SK-N-SH (cell line): ENCODE measurements around the gene SSTR5. TPM values are rescaled to one million over a fixed set of nuclear protein-coding genes. Genes with fewer than 3 reads are reported as not detected.

ENCODE experiments used
- CTCF ChIA-PET: fragments of 300-600, 350-600 bp; formaldehyde crosslinking; extraction: SDS; loops from one replicate; lab custom pipeline; 2021; lab: Yijun Ruan, JAX
- POLR2A ChIA-PET: fragments of 350-600 bp; sonication (Branson Sonifier 250); formaldehyde crosslinking; extraction: SDS; loops from one replicate; lab custom pipeline; 2020; ENCODE audit warnings: antibody characterized with exemption, inconsistent platforms; lab: Yijun Ruan, JAX
- DNase-seq: peaks from one replicate; pipeline ENCODE4 v3.0.0; 2012
- H2AFZ ChIP-seq: fragments of 200-600 bp; sonication (generic); 2 replicates; pipeline ENCODE4 v1.8.1; 2016; ENCODE audit warnings: antibody characterized with exemption, mild to moderate bottlenecking, low read depth
- H3F3A ChIP-seq: fragments of 200-600 bp; sonication (generic); replicated peaks from 2 replicates; pipeline ENCODE3; 2016; ENCODE audit warnings: antibody characterized with exemption, mild to moderate bottlenecking; ENCODE audit not compliant: insufficient read depth
- H3K27ac ChIP-seq, 2 experiments: fragments of 200-500 bp in 1 of 2; fragments of 200-600 bp in 1 of 2; sonication (Bioruptor generic) in 1 of 2; sonication (generic), shearing (Covaris generic) in 1 of 2; 2 replicates each; pipeline versions ENCODE4 v1.5.1 to v1.6.1; 2014 to 2016; ENCODE audit warnings: low read depth in 2 of 2, inconsistent platforms in 1 of 2, low read length in 1 of 2, mild to moderate bottlenecking in 1 of 2, mixed read lengths in 1 of 2
- H3K27me3 ChIP-seq: fragments of 200-600 bp; sonication (generic), shearing (Covaris generic); 2 replicates; pipeline ENCODE4 v1.6.1; 2016; ENCODE audit warnings: mixed run types; ENCODE audit not compliant: insufficient read depth
- H3K36me3 ChIP-seq, 2 experiments: fragments of 200-500 bp in 1 of 2; fragments of 200-600 bp in 1 of 2; sonication (Bioruptor generic) in 1 of 2; sonication (generic) in 1 of 2; replicated peaks in 1 of 2; 2 replicates each; pipeline versions ENCODE3 to v1.5.1; 2014 to 2016; ENCODE audit warnings: low read length in 1 of 2, mild to moderate bottlenecking in 1 of 2; ENCODE audit not compliant: insufficient read depth in 2 of 2, control insufficient read depth in 1 of 2
- H3K4me1 ChIP-seq, 2 experiments: fragments of 200-500 bp in 1 of 2; fragments of 200-600 bp in 1 of 2; sonication (Bioruptor generic) in 1 of 2; sonication (generic), shearing (Covaris generic) in 1 of 2; 2 replicates each; pipeline versions ENCODE4 v1.5.1 to v1.6.1; 2014 to 2016; ENCODE audit warnings: low read depth in 1 of 2, low read length in 1 of 2, mixed run types in 1 of 2; ENCODE audit not compliant: insufficient read depth in 2 of 2, control insufficient read depth in 1 of 2
- H3K4me2 ChIP-seq: fragments of 200-600 bp; sonication (generic), shearing (Covaris generic); 2 replicates; pipeline ENCODE4 v1.6.1; 2017; ENCODE audit warnings: mixed run types
- H3K4me3 ChIP-seq, 2 experiments: fragments of 200-500 bp in 1 of 2; fragments of 200-600 bp in 1 of 2; sonication (Bioruptor generic) in 1 of 2; sonication (generic), shearing (Covaris generic) in 1 of 2; 2 replicates each; pipeline versions ENCODE4 v1.5.1 to v1.8.1; 2014 to 2016; ENCODE audit warnings: low read depth in 2 of 2, inconsistent platforms in 1 of 2, low read length in 1 of 2, mild to moderate bottlenecking in 1 of 2, mixed read lengths in 1 of 2, moderate library complexity in 1 of 2
- H3K79me2 ChIP-seq: fragments of 200-600 bp; sonication (generic); 2 replicates; pipeline ENCODE4 v1.8.1; 2017; ENCODE audit warnings: mild to moderate bottlenecking; ENCODE audit not compliant: insufficient read depth
- H3K9ac ChIP-seq: fragments of 200-600 bp; sonication (generic); 2 replicates; pipeline ENCODE4 v1.6.1; 2017; ENCODE audit warnings: mixed run types
- H3K9me2 ChIP-seq: fragments of 200-600 bp; sonication (generic); 2 replicates; pipeline ENCODE4 v1.6.1; 2017; ENCODE audit warnings: mixed run types
- H3K9me3 ChIP-seq: fragments of 200-600 bp; sonication (generic); 2 replicates; pipeline ENCODE4 v1.6.1; 2017; ENCODE audit warnings: mixed run types, mild to moderate bottlenecking, moderate library complexity
- H4K20me1 ChIP-seq: fragments of 200-600 bp; sonication (generic); 2 replicates; pipeline ENCODE4 v1.6.1; 2017; ENCODE audit warnings: mild to moderate bottlenecking, mixed run types; ENCODE audit not compliant: insufficient read depth
- CHD2 ChIP-seq: fragments of 150-350 bp; IDR thresholded peaks from 2 replicates; pipeline ENCODE4 v1.6.1; 2018; ENCODE audit warnings: low read length; ENCODE audit not compliant: partially characterized antibody
- CTCF ChIP-seq: fragments of 200-600 bp; sonication (generic); IDR thresholded peaks from 2 replicates; pipeline ENCODE4 v1.6.1; 2017; ENCODE audit warnings: antibody characterized with exemption, mild to moderate bottlenecking, moderate library complexity
- ELF1 ChIP-seq: IDR thresholded peaks from 2 replicates; pipeline ENCODE4 v1.4.0; 2012
- EZH2phosphoT487 ChIP-seq: fragments of 200-600 bp; sonication (generic); IDR thresholded peaks from 2 replicates; pipeline ENCODE4 v1.6.1; 2017; ENCODE audit warnings: low read depth, mixed run types, mild to moderate bottlenecking, antibody characterized with exemption, moderate library complexity, borderline replicate concordance
- GABPA ChIP-seq: IDR thresholded peaks from 2 replicates; pipeline ENCODE4 v1.4.0; 2012; ENCODE audit warnings: low read depth, mild to moderate bottlenecking
- MEF2A ChIP-seq: IDR thresholded peaks from 2 replicates; pipeline ENCODE4 v1.4.0; 2012; ENCODE audit warnings: low read depth, borderline replicate concordance
- MXI1 ChIP-seq: IDR thresholded peaks from 2 replicates; pipeline ENCODE4 v1.6.1; 2012; ENCODE audit warnings: mild to moderate bottlenecking, low read depth, low read length, improper control_type of control experiment
- NFIC ChIP-seq: IDR thresholded peaks from 2 replicates; pipeline ENCODE4 v1.4.0; 2012; ENCODE audit warnings: borderline replicate concordance
- PBX3 ChIP-seq: IDR thresholded peaks from 2 replicates; pipeline ENCODE4; 2012
- POLR2AphosphoS5 ChIP-seq: IDR thresholded peaks from 2 replicates; pipeline ENCODE4 v1.6.1; 2012; ENCODE audit warnings: low read depth, low read length
- REST ChIP-seq: IDR thresholded peaks from 2 replicates; pipeline ENCODE4 v1.6.1; 2012; ENCODE audit warnings: mild to moderate bottlenecking, low read depth, low read length, moderate library complexity
- TCF12 ChIP-seq: IDR thresholded peaks from 2 replicates; pipeline ENCODE4 v1.4.0; 2012
- YY1 ChIP-seq: IDR thresholded peaks from 2 replicates; pipeline ENCODE4 v1.4.0; 2012; ENCODE audit warnings: low read depth, mild to moderate bottlenecking
- ZBTB33 ChIP-seq: IDR thresholded peaks from 2 replicates; pipeline ENCODE4 v1.4.0; 2012; ENCODE audit warnings: low read depth, borderline replicate concordance
- WGBS: methylation state at CpG from one replicate; pipeline ENCODE4 v1.1.6; 2017; ENCODE audit warnings: low lambda C conversion rate; 5-methylcytosine and 5-hydroxymethylcytosine counted together
- polyA plus RNA-seq, 3 experiments: library from polyadenylated mRNA; depleted of rRNA; stranded (reverse); fragments of >200 nt; gene quantifications; 2 replicates each; pipeline ENCODE4 v1.2.3, GENCODE V29; 2012

SSTR5 gene
- polyA plus RNA-seq, 1 of the 3 experiments (the other 2 are of a cell fraction): not detected

- TF ChIP-seq REST (no peak), CTCF (no peak), CHD2 (no peak)
Observed at GRCh38 chr16:1027501-1027815, 45.1 kb upstream of the SSTR5 start (continued).

GRCh38 chr16:1028056-1028455, 44.5 kb upstream of the SSTR5 start:
- Histone ChIP-seq H4K20me1 (0 out of 2 replicates have a peak, but pooled peaks cover 5% of the 10 kb centered on the region), H3K9me2 (no peaks in the 10 kb centered on the region), H3K4me3 (no peak overlapping the region), H3F3A (no peaks in the 10 kb centered on the region), H3K4me1 (no peaks in the 10 kb centered on the region), H2AFZ (no peak overlapping the region), H3K79me2 (no peaks in the 10 kb centered on the region), H3K4me2 (no peak overlapping the region), H3K27ac (no peak overlapping the region), H3K36me3 (no peaks in the 10 kb centered on the region), H3K9me3 (no peaks in the 10 kb centered on the region), H3K27me3 (peaks cover 84% of the 10 kb centered on the region), H3K9ac (no peak overlapping the region)
- 6% methylated on average over 6 of the region's 15 CpGs for WGBS
- DNase-seq: no peak
- POLR2A ChIA-PET: no interaction called here
- CTCF ChIA-PET: interaction anchor here (1.1 kb wide), 1 partner anchor 8 kb away, joined by 3 read pairs; no protein-coding TSS in a partner anchor
- TF ChIP-seq POLR2AphosphoS5 (no peak), PBX3 (no peak), MEF2A (no peak), ELF1 (no peak), ZBTB33 (no peak), EZH2phosphoT487 (no peak), NFIC (no peak), MXI1 (no peak), TCF12 (no peak), YY1 (no peak), GABPA (no peak)
